Activated CD8-positive, alpha-beta T cell treated with anti-CD3 and anti-CD28 coated beads, Interleukin-2, amount 10 ng/mL, durations not matched to agents 7 days and 5 days (primary cell): ENCODE data around the gene SEMA6A. TPM values are rescaled to one million over a fixed set of nuclear protein-coding genes. Genes with fewer than 3 reads are reported as not detected.

Experiments used
- ATAC-seq: fragments of 150-1000 bp; cut with Tn5 transposase; one replicate; pipeline ENCODE4 v1.10.0; 2021; ENCODE audit warnings: moderate library complexity
- CTCF ChIA-PET: fragments of 350-600 bp; sonication (Branson Sonifier 250); formaldehyde crosslinking; loops from one replicate; lab custom pipeline; 2021; ENCODE audit warnings: antibody characterized with exemption; lab: Charles Lee
- POLR2A ChIA-PET: fragments of 350-600 bp; sonication (Branson Sonifier 250); formaldehyde crosslinking; loops from one replicate; lab custom pipeline; 2021; ENCODE audit warnings: antibody characterized with exemption; lab: Charles Lee
- DNase-seq: peaks from one replicate; pipeline ENCODE4 v3.0.0-alpha.2; 2020
- H3K27ac Mint-ChIP-seq: one replicate; pipeline ENCODE4 v1.8.0; 2021; ENCODE audit warnings: mild to moderate bottlenecking, mixed read lengths
- H3K27me3 Mint-ChIP-seq: one replicate; pipeline ENCODE4 v1.8.0; 2021; ENCODE audit warnings: low read depth, mixed read lengths
- H3K36me3 Mint-ChIP-seq: one replicate; pipeline ENCODE4 v1.8.0; 2021; ENCODE audit warnings: low read depth, mixed read lengths
- H3K4me1 Mint-ChIP-seq: one replicate; pipeline ENCODE4 v1.8.0; 2021; ENCODE audit warnings: low read depth, mixed read lengths
- H3K4me3 Mint-ChIP-seq: one replicate; pipeline ENCODE4 v1.8.0; 2021; ENCODE audit warnings: mild to moderate bottlenecking, mixed read lengths
- H3K9me3 Mint-ChIP-seq: one replicate; pipeline ENCODE4 v1.8.0; 2022; ENCODE audit warnings: mixed read lengths; ENCODE audit not compliant: insufficient read depth
- total RNA-seq, 2 experiments: library from RNA; stranded (reverse); gene quantifications; one replicate each; pipeline ENCODE4 v1.2.3, GENCODE V29; 2021

SEMA6A gene
- total RNA-seq, 2 experiments from 2014 or later, result not detected

DNA sequence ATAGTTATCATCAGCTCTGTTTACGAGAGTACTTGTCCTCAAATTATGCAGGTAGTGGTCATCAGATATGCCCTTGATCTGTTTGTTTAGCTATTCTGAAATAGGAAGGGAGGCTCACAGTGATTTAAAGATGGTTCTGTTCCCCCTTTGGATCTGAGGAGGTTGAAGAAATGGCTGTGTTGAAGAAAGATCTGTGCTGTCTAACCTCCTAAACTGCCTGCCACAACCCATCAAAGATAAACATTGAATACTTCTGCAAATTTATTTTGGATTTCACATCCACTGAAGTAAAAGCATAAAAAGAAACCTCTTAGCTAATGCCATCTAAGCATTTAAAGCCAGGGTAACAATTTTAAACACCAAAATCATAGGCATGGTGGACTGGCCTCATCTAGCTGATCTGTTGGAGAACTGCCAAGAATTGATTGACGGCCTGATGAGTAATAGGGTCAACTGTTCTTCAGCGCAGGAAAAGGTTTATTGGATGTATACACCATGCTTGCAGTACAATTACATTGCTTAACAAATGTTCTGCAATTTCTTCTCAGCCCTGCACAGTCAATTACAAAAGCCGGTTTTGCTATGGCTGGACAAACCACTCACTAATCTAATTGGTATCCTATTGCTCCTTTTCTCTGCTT lies 97.6 kb downstream of the SEMA6A start:
- ChIA-PET CTCF (no interaction called here), POLR2A (no interaction called here)
- Mint-ChIP-seq H3K27ac (no peak overlapping the region), H3K36me3 (no peaks in the 10 kb centered on the region), H3K4me3 (no peak overlapping the region), H3K4me1 (no peaks in the 10 kb centered on the region), H3K9me3 (peaks cover 6% of the 10 kb centered on the region), H3K27me3 (no peaks in the 10 kb centered on the region)
- ATAC-seq (no peak), DNase-seq (no peak)

DNA sequence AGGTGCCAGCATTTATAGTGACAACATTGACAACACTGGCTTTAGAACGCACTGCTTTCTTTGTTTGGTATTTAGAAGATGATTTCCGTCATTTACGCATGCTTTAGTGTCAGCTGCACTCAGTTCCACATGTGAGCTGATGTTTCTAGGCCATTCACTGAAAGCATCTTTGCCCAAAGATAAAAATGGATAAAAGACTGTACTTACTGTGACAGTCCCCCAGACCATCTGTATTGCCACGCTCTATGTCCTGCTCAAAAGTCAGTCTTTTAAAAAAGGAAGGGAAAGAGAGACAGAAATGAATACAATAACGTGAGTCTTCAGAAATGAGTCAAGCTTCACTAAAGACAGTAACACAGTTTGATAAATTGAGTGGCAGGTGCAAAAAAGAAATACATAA lies 99.3 kb downstream of the SEMA6A start:
- CTCF ChIA-PET, result no interaction called here
- no peak overlapping the region for H3K4me3 Mint-ChIP-seq
- POLR2A ChIA-PET, result no interaction called here
- DNase-seq (no peak), ATAC-seq (no peak)
- H3K36me3 Mint-ChIP-seq, result no peaks in the 10 kb centered on the region
- H3K9me3 Mint-ChIP-seq, result peaks cover 6% of the 10 kb centered on the region
- no peak overlapping the region for H3K27ac Mint-ChIP-seq
- H3K4me1 Mint-ChIP-seq, result no peaks in the 10 kb centered on the region
- no peaks in the 10 kb centered on the region for H3K27me3 Mint-ChIP-seq

DNA sequence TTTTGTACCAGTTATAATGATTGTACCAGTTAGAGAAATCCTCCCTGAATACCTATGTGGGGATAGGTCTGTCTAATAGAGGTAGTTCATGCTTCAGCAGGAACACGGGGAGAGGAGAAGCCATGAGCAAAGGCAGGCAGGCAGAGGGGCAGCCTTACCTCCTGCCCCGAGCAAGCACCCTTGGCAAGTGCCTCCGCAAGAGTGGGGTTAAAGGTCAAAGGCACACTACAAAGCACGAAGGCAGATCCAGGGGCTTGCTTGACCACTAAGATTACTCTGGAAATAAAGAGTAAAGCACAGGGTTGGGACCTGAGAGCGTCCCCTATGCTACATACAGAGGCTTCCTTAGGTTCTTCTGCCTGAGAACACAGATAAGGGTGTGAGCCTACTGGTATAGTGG lies 100.9 kb downstream of the SEMA6A start:
- Mint-ChIP-seq H3K27ac (no peak overlapping the region), H3K27me3 (no peaks in the 10 kb centered on the region), H3K36me3 (no peaks in the 10 kb centered on the region)

DNA sequence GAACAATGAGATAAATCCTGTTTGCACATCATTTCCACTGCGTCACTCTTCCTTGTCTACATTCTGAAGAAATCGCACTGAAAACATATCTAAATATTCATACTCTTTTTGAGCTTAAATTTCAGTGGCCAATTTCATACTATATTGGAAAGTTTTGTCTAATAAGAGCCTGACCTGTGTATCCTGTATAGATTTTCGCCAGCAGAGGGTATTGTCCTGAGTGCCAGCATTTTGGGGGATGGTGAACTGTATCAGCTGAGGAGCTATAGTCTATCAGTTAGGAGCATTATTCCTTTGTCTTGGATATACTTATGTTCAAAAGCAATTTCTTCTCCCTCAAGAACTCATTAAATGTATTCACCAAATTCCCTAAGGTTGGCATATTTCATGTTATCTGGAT lies 102.3 kb downstream of the SEMA6A start:
- H3K4me3 Mint-ChIP-seq, result no peak overlapping the region
- ATAC-seq, result no peak

More for the DNA sequence above, 100.9 kb downstream of the SEMA6A start:
- ATAC-seq (no peak), DNase-seq (no peak)
- peaks cover 7% of the 10 kb centered on the region for H3K9me3 Mint-ChIP-seq
- no peaks in the 10 kb centered on the region for H3K4me1 Mint-ChIP-seq
- ChIA-PET POLR2A (no interaction called here), CTCF (no interaction called here)
- H3K4me3 Mint-ChIP-seq, result no peak overlapping the region

DNA sequence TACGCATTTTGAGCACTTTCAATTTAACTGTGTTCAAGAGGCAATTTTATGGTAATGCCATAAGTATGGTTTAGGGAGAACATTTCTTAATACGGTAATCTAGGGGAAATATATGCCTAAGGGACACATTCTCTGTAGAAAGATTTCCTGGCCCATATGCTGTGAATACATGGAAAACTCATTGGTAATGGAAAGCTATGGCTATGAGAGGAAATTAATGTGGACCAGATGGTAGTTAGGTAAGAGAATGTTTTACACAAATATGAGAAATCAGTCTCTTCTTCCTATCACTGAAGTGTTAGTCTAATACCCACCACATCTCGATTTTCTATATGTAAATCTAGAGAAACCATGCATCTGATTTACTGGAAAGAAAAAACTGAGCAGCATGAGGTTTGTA lies 105.0 kb downstream of the SEMA6A start:
- ChIA-PET POLR2A (interaction anchor here (0.6 kb wide), 1 partner anchor 98 kb away, joined by 4 read pairs; no protein-coding TSS in a partner anchor), CTCF (no interaction called here)
- Mint-ChIP-seq H3K36me3 (no peaks in the 10 kb centered on the region), H3K4me1 (peaks cover 5% of the 10 kb centered on the region), H3K9me3 (peaks cover 5% of the 10 kb centered on the region), H3K27ac (no peak overlapping the region), H3K4me3 (no peak overlapping the region), H3K27me3 (no peaks in the 10 kb centered on the region)
- no peak for DNase-seq
- no peak for ATAC-seq

More for the DNA sequence above, 102.3 kb downstream of the SEMA6A start:
- no peak overlapping the region for H3K27ac Mint-ChIP-seq
- H3K27me3 Mint-ChIP-seq, result no peaks in the 10 kb centered on the region
- ChIA-PET POLR2A (no interaction called here), CTCF (no interaction called here)
- DNase-seq, result no peak
- peaks cover 11% of the 10 kb centered on the region for H3K9me3 Mint-ChIP-seq
- no peaks in the 10 kb centered on the region for H3K36me3 Mint-ChIP-seq
- H3K4me1 Mint-ChIP-seq, result no peaks in the 10 kb centered on the region

DNA sequence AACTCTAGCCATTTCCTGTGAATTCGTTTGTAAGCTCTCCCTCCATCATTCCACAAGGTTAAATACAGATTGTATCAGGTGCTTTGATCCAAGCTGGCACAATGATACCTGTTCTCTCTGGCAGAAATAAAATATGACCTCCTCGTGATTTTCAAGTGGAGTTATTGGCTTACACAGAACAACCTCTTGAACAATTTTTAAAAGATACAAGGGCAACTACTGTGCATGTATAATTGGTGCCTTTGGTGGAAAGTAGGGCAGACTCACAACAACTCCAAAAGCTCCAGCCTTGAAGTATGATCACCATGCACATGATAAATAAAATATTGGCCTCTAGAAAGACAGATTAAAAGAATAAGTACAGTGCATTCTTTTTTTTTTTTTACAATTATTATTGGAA lies 106.0 kb downstream of the SEMA6A start:
- POLR2A ChIA-PET, result no interaction called here
- no peak overlapping the region for H3K27ac Mint-ChIP-seq
- H3K27me3 Mint-ChIP-seq, result no peaks in the 10 kb centered on the region
- ATAC-seq (no peak), DNase-seq (no peak)
- CTCF ChIA-PET, result no interaction called here
- no peaks in the 10 kb centered on the region for H3K36me3 Mint-ChIP-seq
- peaks cover 5% of the 10 kb centered on the region for H3K9me3 Mint-ChIP-seq
- peaks cover 5% of the 10 kb centered on the region for H3K4me1 Mint-ChIP-seq
- H3K4me3 Mint-ChIP-seq, result no peak overlapping the region

DNA sequence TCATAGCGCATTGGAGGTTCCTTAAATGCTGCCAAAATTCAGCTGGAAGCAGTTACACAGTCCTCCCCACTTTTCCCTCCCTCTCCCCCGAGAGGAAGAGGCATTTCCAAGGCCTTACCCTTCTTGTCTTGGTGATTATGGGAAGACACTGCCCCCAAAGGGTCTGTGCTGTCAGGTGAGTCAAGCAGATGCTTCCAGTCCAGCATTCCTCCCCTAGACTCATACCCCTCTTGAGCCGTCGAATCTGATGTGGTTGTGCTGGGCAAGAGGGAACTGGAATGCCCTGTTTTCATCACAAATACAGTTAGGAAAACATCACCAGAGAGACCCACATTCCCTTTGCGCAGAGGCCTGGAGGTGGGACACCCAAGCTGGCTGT lies 107.2 kb downstream of the SEMA6A start:
- ChIA-PET POLR2A (no interaction called here), CTCF (no interaction called here)
- peaks cover 5% of the 10 kb centered on the region for H3K4me1 Mint-ChIP-seq
- H3K36me3 Mint-ChIP-seq, result no peaks in the 10 kb centered on the region
- DNase-seq (no peak), ATAC-seq (no peak)
- H3K27ac Mint-ChIP-seq, result no peak overlapping the region
- H3K4me3 Mint-ChIP-seq, result no peak overlapping the region
- H3K27me3 Mint-ChIP-seq, result no peaks in the 10 kb centered on the region
- peaks cover 5% of the 10 kb centered on the region for H3K9me3 Mint-ChIP-seq

DNA sequence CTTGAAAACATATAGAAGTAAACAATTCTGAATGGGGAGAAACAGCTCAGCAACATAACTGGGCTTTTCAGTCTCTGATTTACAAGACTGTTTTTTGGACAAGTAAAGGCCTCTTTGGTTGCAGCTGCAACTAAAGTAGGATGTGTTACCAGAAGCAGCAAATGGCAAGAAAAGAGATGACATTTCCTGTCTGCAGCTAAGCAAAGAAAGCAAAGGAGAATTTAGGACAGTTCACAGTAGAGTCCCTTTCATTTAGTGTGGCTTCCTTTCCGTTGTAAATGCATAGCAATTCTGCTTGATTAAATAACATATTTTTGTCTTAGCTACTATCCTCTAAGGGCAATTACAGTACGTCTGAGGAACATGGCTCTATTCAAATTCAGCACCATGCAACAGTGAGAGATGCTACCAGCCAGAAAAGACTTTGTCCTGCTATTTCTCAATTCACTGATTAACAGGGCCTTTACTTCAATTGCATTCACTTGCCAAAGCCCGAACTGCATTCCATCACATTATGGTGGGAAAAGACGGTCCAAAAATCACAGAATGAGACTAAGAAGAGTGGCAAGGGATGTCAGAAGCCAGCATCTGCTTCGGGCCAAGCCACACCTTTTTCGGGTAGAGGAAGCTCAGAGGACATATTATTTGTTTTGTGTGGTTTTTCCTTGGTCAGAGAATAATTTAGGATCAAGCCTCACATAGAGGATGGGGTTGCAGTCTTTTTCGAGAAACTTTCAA lies 107.7 kb downstream of the SEMA6A start:
- POLR2A ChIA-PET, result no interaction called here
- no peaks in the 10 kb centered on the region for H3K36me3 Mint-ChIP-seq
- ATAC-seq, result no peak

DNA sequence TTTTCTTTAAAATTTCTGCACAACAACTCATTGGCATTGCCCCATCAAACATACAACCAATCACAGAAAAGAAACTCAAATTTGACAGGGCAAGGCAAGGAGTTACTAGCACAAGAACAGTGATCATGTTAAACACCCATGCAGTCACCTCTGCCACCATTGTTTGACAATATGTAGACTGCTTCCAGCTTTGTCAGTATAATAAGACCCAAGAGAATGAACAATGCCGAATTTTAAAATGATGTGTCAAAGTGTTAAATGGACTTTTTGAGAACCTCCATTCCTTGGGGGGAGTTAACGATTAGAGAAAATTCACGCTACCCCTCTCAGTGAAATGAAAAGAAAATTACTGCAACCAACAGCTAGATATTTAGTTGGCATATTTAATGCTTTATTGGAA lies 109.2 kb downstream of the SEMA6A start:
- no peak overlapping the region for H3K27ac Mint-ChIP-seq
- CTCF ChIA-PET, result no interaction called here
- POLR2A ChIA-PET, result no interaction called here
- ATAC-seq, result no peak
- peaks cover 5% of the 10 kb centered on the region for H3K4me1 Mint-ChIP-seq
- no peaks in the 10 kb centered on the region for H3K36me3 Mint-ChIP-seq
- no peak overlapping the region for H3K4me3 Mint-ChIP-seq
- H3K27me3 Mint-ChIP-seq, result no peaks in the 10 kb centered on the region
- peaks cover 5% of the 10 kb centered on the region for H3K9me3 Mint-ChIP-seq
- DNase-seq, result no peak

More for the DNA sequence above, 107.7 kb downstream of the SEMA6A start:
- CTCF ChIA-PET, result no interaction called here
- no peaks in the 10 kb centered on the region for H3K27me3 Mint-ChIP-seq
- peaks cover 5% of the 10 kb centered on the region for H3K9me3 Mint-ChIP-seq
- no peak overlapping the region for H3K27ac Mint-ChIP-seq
- H3K4me1 Mint-ChIP-seq, result peaks cover 5% of the 10 kb centered on the region
- DNase-seq, result no peak
- H3K4me3 Mint-ChIP-seq, result no peak overlapping the region

DNA sequence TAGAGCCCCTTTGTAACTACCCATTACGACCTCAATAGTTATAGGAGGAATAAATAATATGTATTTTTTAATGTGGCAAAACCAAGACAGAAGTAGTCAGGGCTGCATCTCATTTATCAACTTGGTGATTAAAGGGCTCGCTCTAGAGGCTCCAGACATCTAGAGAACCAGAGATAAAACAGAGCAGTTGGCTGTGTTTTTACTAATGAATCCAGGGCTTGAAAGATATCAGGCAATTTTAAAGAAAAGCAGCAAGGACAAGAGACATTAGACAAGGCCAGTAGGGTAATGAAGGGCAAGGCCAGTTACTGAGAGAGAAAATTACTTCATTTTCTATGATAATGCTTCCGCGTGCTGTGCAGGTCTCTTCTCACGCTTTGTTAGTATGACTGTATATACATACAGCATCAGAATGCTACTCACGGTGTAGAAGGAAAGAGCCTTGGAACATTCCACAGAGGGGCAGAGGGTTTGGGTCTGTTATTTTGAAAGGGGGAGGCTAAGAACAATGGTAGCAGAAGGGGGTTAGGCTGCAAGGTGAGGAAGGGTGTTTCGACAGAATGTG lies 110.4 kb downstream of the SEMA6A start:
- ATAC-seq (no peak), DNase-seq (no peak)
- Mint-ChIP-seq H3K9me3 (peaks cover 5% of the 10 kb centered on the region), H3K27ac (no peak overlapping the region), H3K4me3 (no peak overlapping the region), H3K27me3 (no peaks in the 10 kb centered on the region), H3K4me1 (peaks cover 5% of the 10 kb centered on the region), H3K36me3 (no peaks in the 10 kb centered on the region)
- CTCF ChIA-PET, result no interaction called here
- POLR2A ChIA-PET, result no interaction called here

DNA sequence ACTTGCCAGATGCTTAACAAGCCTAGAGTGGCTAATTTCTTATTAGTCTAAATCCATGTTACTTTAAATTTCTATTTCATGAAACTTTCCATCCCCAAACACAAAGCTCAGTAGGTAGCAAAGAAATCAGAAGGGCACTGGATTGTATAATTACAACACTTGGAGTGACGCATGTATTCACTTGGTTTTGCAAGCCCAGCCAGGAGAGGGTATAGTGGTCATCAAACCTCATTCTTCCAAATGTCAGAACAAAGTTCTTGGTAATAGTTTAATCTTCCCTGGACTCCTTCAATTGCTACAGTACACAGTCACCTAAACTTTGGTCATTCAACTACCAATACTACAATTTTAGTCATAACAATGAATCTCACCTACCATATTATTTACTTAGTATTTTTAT lies 112.1 kb downstream of the SEMA6A start:
- Mint-ChIP-seq H3K9me3 (no peaks in the 10 kb centered on the region), H3K4me3 (no peak overlapping the region), H3K4me1 (peaks cover 5% of the 10 kb centered on the region), H3K36me3 (no peaks in the 10 kb centered on the region), H3K27me3 (no peaks in the 10 kb centered on the region), H3K27ac (no peak overlapping the region)
- DNase-seq, result no peak
- no peak for ATAC-seq
- ChIA-PET CTCF (no interaction called here), POLR2A (no interaction called here)

DNA sequence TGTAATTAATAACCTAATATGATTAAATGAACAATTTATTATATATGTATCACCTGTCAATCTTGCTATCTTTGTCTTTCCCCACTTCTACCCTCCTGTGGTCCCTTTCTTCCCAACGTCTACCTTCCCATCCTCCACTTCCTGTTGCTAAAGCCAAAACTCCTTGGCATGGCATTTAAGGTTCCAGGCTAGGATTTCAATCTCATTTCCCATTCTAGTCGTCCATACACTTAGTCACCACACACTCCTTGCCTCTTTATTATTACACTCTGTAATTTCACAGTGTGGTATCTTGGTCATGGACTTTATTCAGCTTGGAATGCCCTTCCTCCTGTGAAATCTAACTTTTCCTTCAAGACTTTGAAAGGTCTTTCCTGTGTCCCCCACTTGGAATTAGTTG lies 115.3 kb downstream of the SEMA6A start:
- Mint-ChIP-seq H3K4me3 (no peak overlapping the region), H3K36me3 (no peaks in the 10 kb centered on the region), H3K9me3 (no peaks in the 10 kb centered on the region), H3K27ac (no peak overlapping the region), H3K4me1 (peaks cover 4% of the 10 kb centered on the region), H3K27me3 (no peaks in the 10 kb centered on the region)
- no peak for ATAC-seq
- DNase-seq, result no peak
- ChIA-PET POLR2A (no interaction called here), CTCF (no interaction called here)
